ENCODE data around the gene NEU1. TPM values are rescaled to one million over a fixed set of nuclear protein-coding genes. Genes with fewer than 3 reads are reported as not detected.

The NEU1 gene
- total and polyA plus RNA-seq, 2 of the 8 experiments (the other 6 are each of a cell fraction or from before 2014, with no cell fraction given), result 41.2 to 72.1 TPM

GRCh38 chr6:31899215-31899614 lies 36.6 kb upstream of the NEU1 start:
- H3K9me3 ChIP-seq (ENCODE audit: insufficient read depth in 2 of 2, low read depth in 1 of 2, low read length in 1 of 2), result no peaks in the 10 kb centered on the region
- no peak overlapping the region for H3K23ac ChIP-seq (ENCODE audit: insufficient read length)
- H2BK5ac ChIP-seq (ENCODE audit: low read depth, low read length), result no peak overlapping the region
- ChIA-PET POLR2A (ENCODE audit: partially characterized antibody) (interaction anchor here (0.6 to 2.3 kb wide), 5 partner anchors 14 to 1532 kb away, joined by 3 to 11 read pairs (median 8); partner anchors contain the start of genes DXO, NELFE and SKIC2), CTCF (ENCODE audit: partially characterized antibody) (interaction anchor here (0.9 to 1.8 kb wide), 3 partner anchors 53 to 246 kb away, joined by 3 to 11 read pairs (median 3); no protein-coding TSS in a partner anchor)
- no peak overlapping the region for H3K9ac ChIP-seq (replicated peaks in 1 of 4; ENCODE audit: extremely low read depth in 1 of 4, low read depth in 3 of 4, low read length in 3 of 4)
- no peak overlapping the region for H4K5ac ChIP-seq (ENCODE audit: insufficient read length, low read depth, low read length)
- no peak overlapping the region for H3K4ac ChIP-seq (replicated peaks; ENCODE audit: insufficient read length, low read depth, low read length)
- no peak for DNase-seq (ENCODE audit: low read depth in 1 of 2, low spot score in 2 of 2)
- no peak overlapping the region for H2AFZ ChIP-seq (ENCODE audit: low read length)
- H3K56ac ChIP-seq (replicated peaks; ENCODE audit: insufficient read length, low read depth, low read length), result no peak overlapping the region
- no peak for FAIRE-seq
- H2BK12ac ChIP-seq (ENCODE audit: low read depth, low read length), result no peak overlapping the region
- peaks cover 2% of the 10 kb centered on the region for H3K79me1 ChIP-seq (ENCODE audit: low read depth, low read length)
- no peak overlapping the region for H2BK15ac ChIP-seq (ENCODE audit: low read length)
- H3K4me3 ChIP-seq (ENCODE audit: extremely low read depth in 1 of 4, insufficient read depth in 2 of 4, low read depth in 3 of 4, low read length in 4 of 4), result no peak overlapping the region
- peaks cover 0 to 5% of the 10 kb centered on the region in 2 experiments for H4K20me1 ChIP-seq (replicated peaks in 1 of 2; ENCODE audit: control insufficient read depth in 1 of 2, insufficient read depth in 2 of 2, low read length in 2 of 2)
- peak overlapping the region in 1 of 2 experiments; percentile 92; a peak in 1 of 4 replicates for H3K4me2 ChIP-seq (ENCODE audit: insufficient read depth in 1 of 2, low read depth in 2 of 2, low read length in 2 of 2)
- H3K23me2 ChIP-seq (ENCODE audit: low read depth, low read length), result peaks cover 13% of the 10 kb centered on the region
- H3K4me1 ChIP-seq (replicated peaks in 1 of 4; ENCODE audit: control insufficient read depth in 3 of 4, insufficient read depth in 4 of 4, low read length in 3 of 4), result peaks cover 0 to 14% (median 6%) of the 10 kb centered on the region in 4 experiments; a peak in 6 of 7 replicates
- no peak overlapping the region for H2BK120ac ChIP-seq (replicated peaks; ENCODE audit: low read depth, low read length)
- H3K79me2 ChIP-seq (ENCODE audit: control insufficient read depth in 1 of 2, insufficient read depth in 2 of 2, low read length in 2 of 2), result peaks cover 0 to 17% of the 10 kb centered on the region in 2 experiments; a peak in 2 of 4 replicates
- H4K91ac ChIP-seq (replicated peaks; ENCODE audit: insufficient read length, low read length), result no peak overlapping the region
- H3K27me3 ChIP-seq (replicated peaks in 1 of 4; ENCODE audit: control insufficient read depth in 3 of 4, extremely low read depth in 1 of 4, insufficient read depth in 3 of 4, low read length in 3 of 4), result no peaks in the 10 kb centered on the region
- H3K14ac ChIP-seq (ENCODE audit: insufficient read length), result no peak overlapping the region
- no peak overlapping the region for H3K27ac ChIP-seq (ENCODE audit: low read depth, low read length)
- no peak overlapping the region for H4K8ac ChIP-seq (ENCODE audit: extremely low read depth, insufficient read depth, low read length)
- WGBS, 2 experiments (ENCODE audit: extremely low coverage in 1 of 2, insufficient coverage in 1 of 2, insufficient read length in 1 of 2, insufficient replicate concordance in 2 of 2, low coverage in 1 of 2, low lambda C conversion rate in 2 of 2, missing lambda C conversion rate in 1 of 2), result 94% methylated on average over 5 of the region's 5 CpGs; no CpG with 5 or more reads in 1 of the 2 experiments
- peaks cover 11 to 24% (median 21%) of the 10 kb centered on the region in 4 experiments; a peak in 7 of 8 replicates for H3K36me3 ChIP-seq (ENCODE audit: control insufficient read depth in 2 of 4, insufficient read depth in 4 of 4, low read length in 3 of 4)
- TF ChIP-seq PHF8 (conservative IDR thresholded peaks at IDR 0.05; ENCODE audit: low read depth, low read length) (no peak), FOSL1 (IDR thresholded peaks at IDR 0.05; ENCODE audit: insufficient read depth, low read depth, low read length) (no peak), POU5F1 (IDR thresholded peaks at IDR 0.05; ENCODE audit: low read depth, low read length) (no peak), TAF1 (IDR thresholded peaks at IDR 0.05; ENCODE audit: low read depth, low read length) (no peak), SP1 (IDR thresholded peaks at IDR 0.05; ENCODE audit: low read depth, low read length) (no peak), SAP30 (IDR thresholded peaks at IDR 0.05; ENCODE audit: insufficient read depth, insufficient replicate concordance, low read length) (no peak), EP300 (IDR thresholded peaks at IDR 0.05; ENCODE audit: borderline replicate concordance in 1 of 2, low read depth in 2 of 2, low read length in 2 of 2) (no peak), CHD1 (IDR thresholded peaks at IDR 0.05; ENCODE audit: low read depth, low read length) (no peak)
- TF ChIP-seq, protein P1, sequence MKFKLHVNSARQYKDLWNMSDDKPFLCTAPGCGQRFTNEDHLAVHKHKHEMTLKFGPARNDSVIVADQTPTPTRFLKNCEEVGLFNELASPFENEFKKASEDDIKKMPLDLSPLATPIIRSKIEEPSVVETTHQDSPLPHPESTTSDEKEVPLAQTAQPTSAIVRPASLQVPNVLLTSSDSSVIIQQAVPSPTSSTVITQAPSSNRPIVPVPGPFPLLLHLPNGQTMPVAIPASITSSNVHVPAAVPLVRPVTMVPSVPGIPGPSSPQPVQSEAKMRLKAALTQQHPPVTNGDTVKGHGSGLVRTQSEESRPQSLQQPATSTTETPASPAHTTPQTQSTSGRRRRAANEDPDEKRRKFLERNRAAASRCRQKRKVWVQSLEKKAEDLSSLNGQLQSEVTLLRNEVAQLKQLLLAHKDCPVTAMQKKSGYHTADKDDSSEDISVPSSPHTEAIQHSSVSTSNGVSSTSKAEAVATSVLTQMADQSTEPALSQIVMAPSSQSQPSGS (IDR thresholded peaks at IDR 0.05; ENCODE audit: low read length), result no peak
- no peak overlapping the region for H2AK5ac ChIP-seq (ENCODE audit: low read depth, low read length)
- no peak overlapping the region for H3K18ac ChIP-seq (ENCODE audit: extremely low read depth, low read length)
- no peak overlapping the region for H2BK20ac ChIP-seq (ENCODE audit: low read length)
